H9 (cell line): ENCODE results near the gene MAN1A2. TPM values are rescaled to one million over a fixed set of nuclear protein-coding genes. Genes with fewer than 3 reads are reported as not detected.

Experiments
- DNase-seq: peaks from one replicate; pipeline ENCODE4 v3.0.0-alpha.2; 2017
- H2AFZ ChIP-seq: one replicate; pipeline ENCODE4 v1.6.1; 2013; ENCODE audit warnings: mild to moderate bottlenecking, low read length, control low read depth, moderate library complexity
- H2AK5ac ChIP-seq: 2 replicates; pipeline ENCODE4 v1.6.1; 2013; ENCODE audit warnings: low read length, control low read depth, mixed read lengths; ENCODE audit not compliant: insufficient read length
- H2BK120ac ChIP-seq: one replicate; pipeline ENCODE4 v1.6.1; 2013; ENCODE audit warnings: low read depth, mild to moderate bottlenecking, low read length, control low read depth, inconsistent platforms; ENCODE audit not compliant: poor library complexity, severe bottlenecking
- H2BK12ac ChIP-seq: 2 replicates; pipeline ENCODE4 v1.6.1; 2013; ENCODE audit warnings: low read length, control low read depth, mixed read lengths, low read depth; ENCODE audit not compliant: insufficient read length
- H2BK15ac ChIP-seq: 2 replicates; pipeline ENCODE4 v1.6.1; 2013; ENCODE audit warnings: low read depth, low read length, control low read depth
- H2BK20ac ChIP-seq: one replicate; pipeline ENCODE4 v1.6.1; 2013; ENCODE audit warnings: low read depth, mild to moderate bottlenecking, low read length, control low read depth, inconsistent platforms; ENCODE audit not compliant: poor library complexity, severe bottlenecking
- H2BK5ac ChIP-seq: 2 replicates; pipeline ENCODE4 v1.6.1; 2013; ENCODE audit warnings: low read length, control low read depth, mixed read lengths; ENCODE audit not compliant: insufficient read length
- H3K14ac ChIP-seq: 2 replicates; pipeline ENCODE4 v1.6.1; 2013; ENCODE audit warnings: low read length, control low read depth; ENCODE audit not compliant: insufficient read depth
- H3K18ac ChIP-seq: 2 replicates; pipeline ENCODE4 v1.6.1; 2013; ENCODE audit warnings: low read depth, mild to moderate bottlenecking, mixed read lengths, low read length, control low read depth; ENCODE audit not compliant: insufficient read length
- H3K23ac ChIP-seq: 2 replicates; pipeline ENCODE4 v1.6.1; 2013; ENCODE audit warnings: low read length, control low read depth, mixed read lengths, low read depth; ENCODE audit not compliant: insufficient read length
- H3K23me2 ChIP-seq: 2 replicates; pipeline ENCODE4 v1.6.1; 2013; ENCODE audit warnings: low read depth, mild to moderate bottlenecking, mixed read lengths, low read length, control low read depth; ENCODE audit not compliant: insufficient read length, poor library complexity, severe bottlenecking
- H3K27ac ChIP-seq: 2 replicates; pipeline ENCODE4 v1.5.1; 2013; ENCODE audit warnings: low read length, control low read depth, mixed read lengths, low read depth; ENCODE audit not compliant: insufficient read length
- H3K27me3 ChIP-seq: 2 replicates; pipeline ENCODE4 v1.6.1; 2013; ENCODE audit warnings: low read length, control low read depth, inconsistent platforms; ENCODE audit not compliant: insufficient read depth
- H3K4ac ChIP-seq: 2 replicates; pipeline ENCODE4 v1.6.1; 2013; ENCODE audit warnings: low read depth, mild to moderate bottlenecking, control low read depth, inconsistent platforms, low read length, moderate library complexity
- H3K4me1 ChIP-seq: 2 replicates; pipeline ENCODE4 v1.6.1; 2013; ENCODE audit warnings: low read length, control low read depth, inconsistent platforms; ENCODE audit not compliant: insufficient read depth
- H3K4me2 ChIP-seq: 2 replicates; pipeline ENCODE4 v1.6.1; 2013; ENCODE audit warnings: low read length, control low read depth, mixed read lengths; ENCODE audit not compliant: insufficient read length, insufficient read depth
- H3K56ac ChIP-seq: 2 replicates; pipeline ENCODE4 v1.6.1; 2013; ENCODE audit warnings: low read depth, mild to moderate bottlenecking, mixed read lengths, low read length, control low read depth; ENCODE audit not compliant: insufficient read length
- H3K79me1 ChIP-seq: 2 replicates; pipeline ENCODE4 v1.6.1; 2013; ENCODE audit warnings: low read depth, mild to moderate bottlenecking, moderate library complexity, low read length, control low read depth, inconsistent platforms; ENCODE audit not compliant: insufficient read depth, poor library complexity, severe bottlenecking
- H3K79me2 ChIP-seq: 2 replicates; pipeline ENCODE4 v1.6.1; 2013; ENCODE audit warnings: low read length, control low read depth, inconsistent platforms; ENCODE audit not compliant: insufficient read depth
- H3K9ac ChIP-seq: 2 replicates; pipeline ENCODE4 v1.6.1; 2013; ENCODE audit warnings: low read length, control low read depth, mixed read lengths; ENCODE audit not compliant: insufficient read length; ENCODE audit errors: extremely low read depth
- H3K9me3 ChIP-seq: one replicate; pipeline ENCODE4 v1.6.1; 2013; ENCODE audit warnings: low read depth, low read length, inconsistent platforms; ENCODE audit not compliant: control insufficient read depth
- H3T11ph ChIP-seq: one replicate; pipeline ENCODE4 v1.6.1; 2013; ENCODE audit warnings: mild to moderate bottlenecking, low read length, control low read depth, inconsistent platforms
- H4K20me1 ChIP-seq: one replicate; pipeline ENCODE4 v1.6.1; 2013; ENCODE audit not compliant: control insufficient read depth, insufficient read length, insufficient read depth
- H4K5ac ChIP-seq: 2 replicates; pipeline ENCODE4 v1.6.1; 2013; ENCODE audit warnings: low read depth, mild to moderate bottlenecking, mixed read lengths, low read length, control low read depth; ENCODE audit not compliant: insufficient read length
- H4K8ac ChIP-seq: replicated peaks from 2 replicates; pipeline ENCODE4 v1.6.1; 2013; ENCODE audit warnings: low read length, control low read depth, mixed read lengths, low read depth; ENCODE audit not compliant: insufficient read length
- H4K91ac ChIP-seq: 2 replicates; pipeline ENCODE4 v1.6.1; 2013; ENCODE audit warnings: low read depth, mild to moderate bottlenecking, moderate library complexity, mixed read lengths, low read length, control low read depth; ENCODE audit not compliant: insufficient read length
- H3K27ac Mint-ChIP-seq, 3 experiments: 2 replicates in 2 of 3; 3 replicates in 1 of 3; pipeline ENCODE4 v1.8.0; 2020 to 2021; ENCODE audit warnings: mixed read lengths in 3 of 3, mild to moderate bottlenecking in 1 of 3, moderate library complexity in 1 of 3
- H3K27me3 Mint-ChIP-seq: 2 replicates; pipeline ENCODE4 v1.8.0; 2021; ENCODE audit warnings: low read depth, mild to moderate bottlenecking, moderate library complexity, mixed read lengths
- H3K36me3 Mint-ChIP-seq, 3 experiments: 2 replicates in 2 of 3; 3 replicates in 1 of 3; pipeline ENCODE4 v1.8.0; 2020 to 2021; ENCODE audit warnings: low read depth in 3 of 3, mixed read lengths in 3 of 3; ENCODE audit not compliant: insufficient read depth in 1 of 3
- H3K4me1 Mint-ChIP-seq, 2 experiments: 2 replicates each; pipeline ENCODE4 v1.8.0; 2020; ENCODE audit warnings: mixed read lengths in 2 of 2
- H3K4me3 Mint-ChIP-seq, 2 experiments: 2 replicates in 1 of 2; 3 replicates in 1 of 2; pipeline ENCODE4 v1.8.0; 2020 to 2021; ENCODE audit warnings: mild to moderate bottlenecking in 2 of 2, mixed read lengths in 2 of 2, moderate library complexity in 1 of 2
- H3K9me3 Mint-ChIP-seq, 2 experiments: 2 replicates in 1 of 2; 3 replicates in 1 of 2; pipeline ENCODE4 v1.8.0; 2020; ENCODE audit warnings: mild to moderate bottlenecking in 2 of 2, mixed read lengths in 2 of 2, moderate library complexity in 1 of 2
- CTCF ChIP-seq: fragments of 200-600 bp; sonication (generic); conservative IDR thresholded peaks from 3 replicates; pipeline ENCODE4 v1.8.0; 2021; ENCODE audit warnings: antibody characterized with exemption, mild to moderate bottlenecking
- total RNA-seq: library from RNA; stranded (reverse); gene quantifications from 2 replicates; pipeline ENCODE4 v1.2.1, GENCODE V29; 2021

The MAN1A2 gene
- total RNA-seq, 1 experiment from 2014 or later = 24.0 TPM

DNA sequence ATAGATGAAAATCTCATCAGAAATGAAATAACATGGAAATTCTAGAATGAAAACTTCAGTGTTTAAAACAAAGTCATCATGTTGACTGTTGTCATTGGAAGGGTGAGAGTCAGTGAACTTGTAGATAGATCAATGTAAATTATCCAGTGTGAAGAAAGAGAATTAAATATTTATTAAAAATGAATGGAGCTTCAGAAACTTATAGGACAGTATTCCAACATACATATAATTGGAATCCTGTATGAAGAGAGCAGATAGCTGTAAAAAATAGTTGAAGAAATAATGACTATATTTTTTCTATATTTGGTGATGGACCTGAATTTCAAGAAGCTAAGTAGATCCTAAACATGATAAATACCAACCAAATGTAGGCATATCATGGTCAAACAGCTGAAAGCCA, 60.0 kb downstream of the MAN1A2 start:
- Histone ChIP-seq H3K23me2 (no peaks in the 10 kb centered on the region), H2BK15ac (no peak overlapping the region), H3K56ac (no peak overlapping the region), H3T11ph (no peak overlapping the region), H3K9ac (no peak overlapping the region), H3K4me2 (no peak overlapping the region), H2BK120ac (no peak overlapping the region), H2AFZ (no peak overlapping the region), H3K9me3 (no peaks in the 10 kb centered on the region), H2BK5ac (no peak overlapping the region), H2BK12ac (no peak overlapping the region), H3K79me2 (no peaks in the 10 kb centered on the region), H3K4me1 (no peaks in the 10 kb centered on the region), H3K23ac (no peak overlapping the region), H3K4ac (no peak overlapping the region), H4K91ac (no peak overlapping the region), H4K5ac (no peak overlapping the region), H3K14ac (no peak overlapping the region), H2BK20ac (no peak overlapping the region), H3K27ac (no peak overlapping the region), H3K27me3 (no peaks in the 10 kb centered on the region), H4K20me1 (no peaks in the 10 kb centered on the region), H4K8ac (no peak overlapping the region), H2AK5ac (no peak overlapping the region), H3K18ac (no peak overlapping the region), H3K79me1 (no peaks in the 10 kb centered on the region)
- Mint-ChIP-seq H3K4me3 (no peak overlapping the region), H3K36me3 (peaks cover 18 to 32% (median 22%) of the 10 kb centered on the region in 3 experiments), H3K27ac (no peak overlapping the region), H3K9me3 (peaks cover 20 to 31% of the 10 kb centered on the region in 2 experiments), H3K4me1 (no peaks in the 10 kb centered on the region), H3K27me3 (no peaks in the 10 kb centered on the region; the same call in 1 of the 2 replicates)
- TF ChIP-seq CTCF = no peak
- DNase-seq = no peak
